ENCODE results near the gene NPAS4. TPM values are rescaled to one million over a fixed set of nuclear protein-coding genes. Genes with fewer than 3 reads are reported as not detected.

The NPAS4 gene
- total RNA-seq, 1 donor from 2014 or later = not detected

Other genes with a start within 250 kb of the NPAS4 start
- 14.2 TPM for gene KLC2, start 163.3 kb upstream of the NPAS4 start, total RNA-seq
- gene RAB1B, start 152.4 kb upstream of the NPAS4 start, total RNA-seq = 145 TPM
- gene CNIH2, start 142.9 kb upstream of the NPAS4 start, total RNA-seq = 0.52 TPM
- gene YIF1A, start 131.9 kb upstream of the NPAS4 start, total RNA-seq = 69.7 TPM
- not detected for gene TMEM151A, start 129.1 kb upstream of the NPAS4 start, total RNA-seq
- 4.0 TPM for gene CD248, start 104.0 kb upstream of the NPAS4 start, total RNA-seq
- 23.1 TPM for gene RIN1, start 84.6 kb upstream of the NPAS4 start, total RNA-seq
- 31.8 TPM for gene BRMS1, start 75.9 kb upstream of the NPAS4 start, total RNA-seq
- 3.5 TPM for gene B4GAT1, start 73.4 kb upstream of the NPAS4 start, total RNA-seq
- gene SLC29A2, start 49.3 kb upstream of the NPAS4 start, total RNA-seq = 3.6 TPM
- 66.4 TPM for gene MRPL11, start 17.8 kb downstream of the NPAS4 start, total RNA-seq
- 3.7 TPM for gene PELI3, start 45.9 kb downstream of the NPAS4 start, total RNA-seq
- 46.9 TPM for gene DPP3, start 59.4 kb downstream of the NPAS4 start, total RNA-seq
- 11.8 TPM for gene BBS1, start 89.6 kb downstream of the NPAS4 start, total RNA-seq
- gene ZDHHC24, start 125.0 kb downstream of the NPAS4 start, total RNA-seq = 6.8 TPM
- 0.44 TPM for gene ACTN3, start 125.9 kb downstream of the NPAS4 start, total RNA-seq
- 4.1 TPM for gene CTSF, start 147.6 kb downstream of the NPAS4 start, total RNA-seq
- gene CCDC87, start 172.0 kb downstream of the NPAS4 start, total RNA-seq = 0.16 TPM
- 20.1 TPM for gene CCS, start 172.2 kb downstream of the NPAS4 start, total RNA-seq
- 36.8 TPM for gene RBM14, start 195.6 kb downstream of the NPAS4 start, total RNA-seq
- 84.7 TPM for gene RBM4, start 217.7 kb downstream of the NPAS4 start, total RNA-seq

Measured in esophagus mucosa (tissue), 1 donor.